ENCODE data around the gene KIAA0232. TPM values are rescaled to one million over a fixed set of nuclear protein-coding genes. Genes with fewer than 3 reads are reported as not detected.

Gene KIAA0232
- total RNA-seq, 4 donors from 2014 or later, result 39.1 to 66.4 (median 60.4) TPM

DNA sequence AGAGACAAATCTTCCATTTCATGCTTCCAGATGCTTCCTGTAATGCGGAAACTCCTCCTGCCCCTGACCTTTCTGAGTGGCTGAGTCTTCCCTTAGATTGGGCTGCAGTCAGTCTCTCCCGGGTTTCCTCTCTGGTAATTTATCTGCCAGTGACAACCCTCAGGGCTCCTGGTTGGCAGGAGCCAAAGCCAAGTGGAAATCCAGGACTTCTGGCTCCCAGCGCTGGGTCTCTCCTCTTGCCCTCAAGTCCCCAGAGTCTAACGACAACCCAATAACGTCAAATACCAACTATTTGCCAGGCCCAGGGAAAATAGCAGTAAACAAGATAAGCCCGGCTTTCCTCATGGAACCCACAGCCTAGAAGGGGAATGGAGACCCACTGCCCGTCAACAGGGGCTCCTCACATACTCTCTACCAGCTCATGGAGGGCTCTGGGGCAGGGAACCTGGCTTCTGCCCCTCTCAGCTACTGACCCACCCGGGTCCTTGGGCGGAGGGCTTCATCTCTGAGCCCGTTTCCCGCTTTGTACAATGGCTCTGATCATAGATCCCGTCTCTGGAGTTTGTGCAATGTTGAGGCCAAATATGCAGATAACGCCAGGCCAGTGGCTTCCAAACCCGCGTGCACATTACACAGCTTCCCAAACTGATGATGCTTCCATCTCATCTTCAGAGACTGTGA is 126.0 kb downstream of the KIAA0232 start:
- Histone ChIP-seq H3K9me3 (no peaks in the 10 kb centered on the region), H3K27ac (peak overlapping the region; percentile 93 to 100 (median 98)), H3K27me3 (no peaks in the 10 kb centered on the region), H3K36me3 (no peaks in the 10 kb centered on the region), H3K4me1 (peaks cover 38 to 40% of the 10 kb centered on the region in 2 donors), H3K4me3 (peak overlapping the region; percentile 70 to 100 (median 74))
- no peak for DNase-seq
- peak in 1 of 2 donors; percentile 0 for ATAC-seq
- in situ Hi-C loops (cut with MboI; ENCODE audit: low sequenced_read_pairs in 4 of 4), result loop anchor here (5.0 to 25.0 kb wide), 3 partner anchors 154 to 166 kb away; partner anchors contain the start of gene GRPEL1 (in 1 of the 4)
- TF ChIP-seq POLR2A (IDR thresholded peaks at IDR 0.05), result no peak
- TF ChIP-seq, protein P1, sequence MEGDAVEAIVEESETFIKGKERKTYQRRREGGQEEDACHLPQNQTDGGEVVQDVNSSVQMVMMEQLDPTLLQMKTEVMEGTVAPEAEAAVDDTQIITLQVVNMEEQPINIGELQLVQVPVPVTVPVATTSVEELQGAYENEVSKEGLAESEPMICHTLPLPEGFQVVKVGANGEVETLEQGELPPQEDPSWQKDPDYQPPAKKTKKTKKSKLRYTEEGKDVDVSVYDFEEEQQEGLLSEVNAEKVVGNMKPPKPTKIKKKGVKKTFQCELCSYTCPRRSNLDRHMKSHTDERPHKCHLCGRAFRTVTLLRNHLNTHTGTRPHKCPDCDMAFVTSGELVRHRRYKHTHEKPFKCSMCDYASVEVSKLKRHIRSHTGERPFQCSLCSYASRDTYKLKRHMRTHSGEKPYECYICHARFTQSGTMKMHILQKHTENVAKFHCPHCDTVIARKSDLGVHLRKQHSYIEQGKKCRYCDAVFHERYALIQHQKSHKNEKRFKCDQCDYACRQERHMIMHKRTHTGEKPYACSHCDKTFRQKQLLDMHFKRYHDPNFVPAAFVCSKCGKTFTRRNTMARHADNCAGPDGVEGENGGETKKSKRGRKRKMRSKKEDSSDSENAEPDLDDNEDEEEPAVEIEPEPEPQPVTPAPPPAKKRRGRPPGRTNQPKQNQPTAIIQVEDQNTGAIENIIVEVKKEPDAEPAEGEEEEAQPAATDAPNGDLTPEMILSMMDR (IDR thresholded peaks at IDR 0.05 in 4 of 5, conservative IDR thresholded peaks at IDR 0.05 in 1 of 5), result no peak
- intact Hi-C loops (cut with DNase I; ENCODE audit: low total_unique reads), result loop anchor here (1.0 kb wide), 4 partner anchors 78 to 268 kb away; partner anchors contain the start of genes GRPEL1, MRFAP1 and TADA2B

DNA sequence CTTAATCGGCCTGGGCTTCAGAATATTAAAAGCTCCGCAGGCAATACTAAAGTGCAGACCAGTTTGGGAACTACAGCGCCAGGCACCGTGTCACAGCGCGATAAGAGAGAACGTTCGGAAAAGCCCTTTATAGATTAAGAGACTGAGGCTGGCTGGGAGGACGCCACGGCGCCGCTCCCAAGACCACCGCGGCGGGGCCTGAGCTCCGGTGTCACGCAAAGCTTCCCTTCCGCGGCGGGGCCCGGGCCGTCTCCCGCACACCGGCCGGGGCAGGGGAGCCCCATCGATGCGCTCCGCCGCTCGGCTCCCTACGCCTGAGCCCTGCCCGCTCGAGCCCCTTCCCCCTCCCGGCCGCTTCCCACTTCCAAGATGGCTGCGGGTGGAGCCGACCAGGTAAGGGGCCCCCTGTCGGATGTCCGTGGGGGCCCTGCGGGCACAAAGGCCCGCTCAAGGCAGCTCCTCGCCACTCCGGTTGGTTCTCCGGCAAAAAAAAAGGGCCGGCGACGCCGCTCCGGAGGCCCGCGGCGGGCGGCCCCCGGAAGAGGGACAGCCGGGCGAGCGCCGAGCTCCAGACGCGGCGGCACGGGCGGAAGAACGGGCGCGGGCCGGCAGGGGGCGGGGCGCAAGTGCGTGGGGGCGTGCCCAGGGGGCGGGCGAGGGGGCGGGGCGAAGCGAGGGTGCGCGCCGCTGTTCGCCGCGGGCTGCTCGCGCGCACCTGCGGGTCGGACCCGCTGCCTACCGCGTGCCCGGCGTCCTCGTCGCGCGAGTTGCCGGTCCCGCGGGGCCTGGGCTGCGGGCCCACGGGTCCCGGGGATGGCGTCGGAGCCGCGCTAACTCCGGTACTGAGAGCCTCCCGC is 126.8 kb downstream of the KIAA0232 start, which contains the start of gene TBC1D14:
Gene TBC1D14 (plus strand): TSS at position 714 of the 857 bp plus-strand sequence. CDS start 13,564 bp downstream, outside the sequence.
- peak within 1 kb of the TSS; percentile 93 to 100 (median 98) for H3K27ac ChIP-seq
- no peaks in the 10 kb centered on the region for H3K27me3 ChIP-seq
- peak; percentile 85 to 88 for ATAC-seq
- TF ChIP-seq, protein P1 (IDR thresholded peaks at IDR 0.05 in 4 of 5, conservative IDR thresholded peaks at IDR 0.05 in 1 of 5), result peak; percentile 5 to 62 (median 36)
- TF ChIP-seq POLR2A (IDR thresholded peaks at IDR 0.05), result peak; percentile 81 to 87
- H3K4me1 ChIP-seq, result peaks cover 38 to 42% of the 10 kb centered on the region in 2 donors
- DNase-seq, result peak; percentile 85 to 86
- H3K4me3 ChIP-seq, result peak within 1 kb of the TSS; percentile 73 to 100 (median 79)
- no peaks in the 10 kb centered on the region for H3K36me3 ChIP-seq
- in situ Hi-C loops (cut with MboI; ENCODE audit: low sequenced_read_pairs in 4 of 4), result loop anchor here (5.0 to 25.0 kb wide), 3 partner anchors 153 to 165 kb away; partner anchors contain the start of gene GRPEL1 (in 1 of the 4)
- intact Hi-C loops (cut with DNase I; ENCODE audit: low total_unique reads), result loop anchor here (1.0 kb wide), 4 partner anchors 77 to 269 kb away; partner anchors contain the start of genes GRPEL1, MRFAP1 and TADA2B
- H3K9me3 ChIP-seq, result no peaks in the 10 kb centered on the region

- Histone ChIP-seq H3K36me3 (no peaks in the 10 kb centered on the region), H3K4me3 (peak overlapping the region; percentile 70 to 100 (median 78)), H3K4me1 (peaks cover 38 to 42% of the 10 kb centered on the region in 2 donors), H3K9me3 (no peaks in the 10 kb centered on the region), H3K27me3 (no peaks in the 10 kb centered on the region), H3K27ac (peak overlapping the region; percentile 93 to 100 (median 98))
- ATAC-seq (peak; percentile 22 to 40), DNase-seq (no peak)
- no peak for TF ChIP-seq POLR2A (IDR thresholded peaks at IDR 0.05)
- TF ChIP-seq, protein P1 (IDR thresholded peaks at IDR 0.05 in 4 of 5, conservative IDR thresholded peaks at IDR 0.05 in 1 of 5), result no peak
- in situ Hi-C loops (cut with MboI; ENCODE audit: low sequenced_read_pairs in 4 of 4) (loop anchor here (5.0 to 25.0 kb wide), 4 partner anchors 75 to 165 kb away; partner anchors contain the start of gene GRPEL1 (in 1 of the 4)), intact Hi-C loops (cut with DNase I; ENCODE audit: low total_unique reads) (loop anchor here (1.0 to 5.0 kb wide), 5 partner anchors 57 to 270 kb away; partner anchors contain the start of genes GRPEL1, MRFAP1 and TADA2B)
These were observed 127.4 kb downstream of the KIAA0232 start for GRCh38 chr4:6909970-6910339.

GRCh38 chr4:6910340-6910959 is 127.9 kb downstream of the KIAA0232 start:
- peak overlapping the region; percentile 75 to 100 (median 96) for H3K27ac ChIP-seq

More at GRCh38 chr4:6910340-6910959, 127.9 kb downstream of the KIAA0232 start:
- Histone ChIP-seq H3K4me1 (peaks cover 38 to 42% of the 10 kb centered on the region in 2 donors), H3K4me3 (peak overlapping the region; percentile 70 to 100 (median 78)), H3K36me3 (no peaks in the 10 kb centered on the region), H3K9me3 (no peaks in the 10 kb centered on the region), H3K27me3 (no peaks in the 10 kb centered on the region)
- ATAC-seq (peak; percentile 4 to 18), DNase-seq (no peak)
- intact Hi-C loops (cut with DNase I; ENCODE audit: low total_unique reads), result loop anchor here (5.0 kb wide), 1 partner anchor 57 kb away; no protein-coding TSS in a partner anchor
- in situ Hi-C loops (cut with MboI; ENCODE audit: low sequenced_read_pairs in 4 of 4), result loop anchor here in 2 of 4 donors (10.0 to 25.0 kb wide), 2 partner anchors 74 to 152 kb away; partner anchors contain the start of gene GRPEL1 (in 1 of the 2)
- TF ChIP-seq, protein P1 (IDR thresholded peaks at IDR 0.05 in 4 of 5, conservative IDR thresholded peaks at IDR 0.05 in 1 of 5), result peak in 2 of 5 experiments; percentile 20 to 23
- TF ChIP-seq POLR2A (IDR thresholded peaks at IDR 0.05), result peak in 1 of 2 donors; percentile 6
